Astrocyte of the hippocampus (primary cell): ENCODE measurements around the gene TINAG.

Experiments
- DNase-seq: peaks from one replicate; pipeline ENCODE4 v3.0.0; 2011; ENCODE audit warnings: low read depth, low spot score

TINAG gene

GRCh38 chr6:54426995-54427394, 118.8 kb downstream of the TINAG start:
- no peak for DNase-seq

- DNase-seq = no peak
Measured at GRCh38 chr6:54427396-54427937, 119.2 kb downstream of the TINAG start.

GRCh38 chr6:54428431-54428830, 120.2 kb downstream of the TINAG start:
- no peak for DNase-seq

- no peak for DNase-seq
Measured at GRCh38 chr6:54431466-54431865, 123.2 kb downstream of the TINAG start.
